ENCODE data around the gene XCR1. TPM values are rescaled to one million over a fixed set of nuclear protein-coding genes. Genes with fewer than 3 reads are reported as not detected.
"Not testable (repeated sequence)": the region's sequence is repeated elsewhere in the genome, so short reads cannot be mapped to it uniquely, and the experiment has no call there.

Gene XCR1
- total and polyA plus RNA-seq, 10 donors: 0.06 to 7.3 (median 1.5) TPM

GRCh38 chr3:46049093-46049492 lies 21.8 kb upstream of the XCR1 start:
- 82 to 91% (median 90%) methylated on average over 5 of the region's 5 CpGs for WGBS, 5 donors

DNA sequence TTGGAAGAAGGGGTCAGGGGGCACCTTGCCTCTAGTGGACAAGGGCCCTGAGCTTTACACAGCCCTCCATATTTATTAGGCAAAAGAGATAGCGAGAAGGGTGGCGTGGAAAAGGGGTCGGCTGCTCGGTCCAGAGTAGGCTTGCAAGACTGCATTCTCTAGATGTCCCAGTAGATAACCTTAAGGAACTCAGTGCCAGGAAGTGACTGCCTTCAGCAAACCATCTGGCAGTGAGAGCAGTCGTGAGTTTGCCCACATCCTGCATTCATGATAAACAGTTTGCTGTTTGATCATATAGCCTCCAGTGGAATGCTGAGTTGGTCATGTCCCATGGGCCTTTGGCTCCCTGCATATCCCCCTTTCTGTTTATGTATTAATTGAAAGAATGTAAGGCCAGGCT lies 18.9 kb upstream of the XCR1 start:
- WGBS, 5 donors: 57 to 73% (median 62%) methylated on average over 5 of the region's 5 CpGs
- intact Hi-C loops (cut with DNase I; ENCODE audit: low total_unique reads); H3K4me1 ChIP-seq; H3K9me3 ChIP-seq; DNase-seq; H3K4me3 ChIP-seq; H3K36me3 ChIP-seq; H3K27me3 ChIP-seq (replicated peaks in 1 of 7): not testable (repeated sequence)
- H3K27ac ChIP-seq: peak overlapping the region in 3 of 8 donors; percentile 8 to 56 (median 46)

More at GRCh38 chr3:46049093-46049492, 21.8 kb upstream of the XCR1 start:
- DNase-seq: no peak
- Histone ChIP-seq H3K27me3 (replicated peaks in 1 of 7) (no peaks in the 10 kb centered on the region), H3K9me3 (no peaks in the 10 kb centered on the region), H3K27ac (no peak overlapping the region), H3K36me3 (no peaks in the 10 kb centered on the region), H3K4me3 (no peak overlapping the region), H3K4me1 (peaks cover 0 to 6% (median 0%) of the 10 kb centered on the region in 6 donors)
- TF ChIP-seq POLR2A (IDR thresholded peaks at IDR 0.05) (no peak), POLR2AphosphoS5 (IDR thresholded peaks at IDR 0.05) (no peak)
- TF ChIP-seq, protein P1, sequence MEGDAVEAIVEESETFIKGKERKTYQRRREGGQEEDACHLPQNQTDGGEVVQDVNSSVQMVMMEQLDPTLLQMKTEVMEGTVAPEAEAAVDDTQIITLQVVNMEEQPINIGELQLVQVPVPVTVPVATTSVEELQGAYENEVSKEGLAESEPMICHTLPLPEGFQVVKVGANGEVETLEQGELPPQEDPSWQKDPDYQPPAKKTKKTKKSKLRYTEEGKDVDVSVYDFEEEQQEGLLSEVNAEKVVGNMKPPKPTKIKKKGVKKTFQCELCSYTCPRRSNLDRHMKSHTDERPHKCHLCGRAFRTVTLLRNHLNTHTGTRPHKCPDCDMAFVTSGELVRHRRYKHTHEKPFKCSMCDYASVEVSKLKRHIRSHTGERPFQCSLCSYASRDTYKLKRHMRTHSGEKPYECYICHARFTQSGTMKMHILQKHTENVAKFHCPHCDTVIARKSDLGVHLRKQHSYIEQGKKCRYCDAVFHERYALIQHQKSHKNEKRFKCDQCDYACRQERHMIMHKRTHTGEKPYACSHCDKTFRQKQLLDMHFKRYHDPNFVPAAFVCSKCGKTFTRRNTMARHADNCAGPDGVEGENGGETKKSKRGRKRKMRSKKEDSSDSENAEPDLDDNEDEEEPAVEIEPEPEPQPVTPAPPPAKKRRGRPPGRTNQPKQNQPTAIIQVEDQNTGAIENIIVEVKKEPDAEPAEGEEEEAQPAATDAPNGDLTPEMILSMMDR (IDR thresholded peaks at IDR 0.05 in 8 of 11, conservative IDR thresholded peaks at IDR 0.05 in 3 of 11): no peak
- intact Hi-C loops (cut with DNase I; ENCODE audit: low total_unique reads): no loop called here

- Histone ChIP-seq H3K4me3 (no peak overlapping the region), H3K9me3 (no peaks in the 10 kb centered on the region), H3K4me1 (no peaks in the 10 kb centered on the region), H3K27ac (no peak overlapping the region), H3K27me3 (replicated peaks in 1 of 7) (no peaks in the 10 kb centered on the region), H3K36me3 (no peaks in the 10 kb centered on the region)
- TF ChIP-seq, protein P1 (IDR thresholded peaks at IDR 0.05 in 8 of 11, conservative IDR thresholded peaks at IDR 0.05 in 3 of 11): no peak
- no peak for TF ChIP-seq POLR2A (IDR thresholded peaks at IDR 0.05)
- TF ChIP-seq POLR2AphosphoS5 (IDR thresholded peaks at IDR 0.05): no peak
- DNase-seq: no peak
- intact Hi-C loops (cut with DNase I; ENCODE audit: low total_unique reads): no loop called here
- WGBS, 5 donors: 95 to 100% (median 95%) methylated on average over 1 of the region's 1 CpG
These were observed 11.6 kb upstream of the XCR1 start for GRCh38 chr3:46038916-46039315.

DNA sequence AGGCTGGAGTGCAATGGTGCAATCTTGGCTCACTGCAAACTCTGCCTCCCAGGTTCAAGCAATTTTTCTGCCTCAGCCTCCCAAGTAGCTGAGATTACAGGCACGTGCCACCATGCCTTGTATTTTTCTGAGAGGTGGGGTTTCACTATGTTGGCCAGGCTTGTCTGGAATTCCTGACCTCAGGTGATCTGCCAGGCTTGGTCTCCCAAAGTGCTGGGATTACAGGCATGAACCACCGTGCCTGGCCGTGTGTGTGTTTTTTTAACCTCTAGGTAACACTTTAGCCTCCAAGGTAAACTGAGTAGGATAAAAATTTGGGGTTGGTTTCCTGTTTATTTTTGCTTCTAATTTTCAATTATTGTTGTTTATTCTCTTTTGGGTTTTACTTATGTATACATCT lies 10.8 kb upstream of the XCR1 start:
- H3K27ac ChIP-seq; DNase-seq; H3K4me1 ChIP-seq; intact Hi-C loops (cut with DNase I; ENCODE audit: low total_unique reads); H3K36me3 ChIP-seq; H3K27me3 ChIP-seq (replicated peaks in 1 of 7); H3K4me3 ChIP-seq; H3K9me3 ChIP-seq: not testable (repeated sequence)
- WGBS, 5 donors: 82 to 96% (median 88%) methylated on average over 3 of the region's 3 CpGs

DNA sequence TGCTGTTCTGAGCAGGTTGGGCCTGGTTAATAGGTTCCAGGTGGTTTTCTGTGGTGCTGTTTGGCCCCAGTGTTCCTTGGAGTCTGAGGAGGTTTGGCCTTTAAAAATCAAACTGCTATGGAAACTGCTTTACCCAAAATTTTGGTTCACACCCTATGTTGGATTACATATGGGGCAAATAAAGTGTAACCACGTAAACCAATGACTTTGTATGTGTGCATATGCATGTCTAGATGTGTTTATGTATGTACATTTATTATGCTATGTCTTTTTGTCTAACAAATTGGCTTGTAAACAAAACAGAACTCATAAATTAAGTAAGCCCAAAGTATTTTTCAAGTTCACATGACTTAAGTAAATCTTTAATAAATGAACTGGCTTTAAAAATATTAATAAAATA lies 8.9 kb upstream of the XCR1 start:
- H3K4me1 ChIP-seq: no peaks in the 10 kb centered on the region
- TF ChIP-seq POLR2A (IDR thresholded peaks at IDR 0.05) (no peak), POLR2AphosphoS5 (IDR thresholded peaks at IDR 0.05) (no peak)
- TF ChIP-seq, protein P1 (IDR thresholded peaks at IDR 0.05 in 8 of 11, conservative IDR thresholded peaks at IDR 0.05 in 3 of 11): no peak

More for the DNA sequence above, 8.9 kb upstream of the XCR1 start:
- no peak overlapping the region for H3K27ac ChIP-seq
- peaks cover 0 to 10% (median 8%) of the 10 kb centered on the region in 8 donors for H3K9me3 ChIP-seq
- no peak overlapping the region for H3K4me3 ChIP-seq
- no peak for DNase-seq
- H3K27me3 ChIP-seq (replicated peaks in 1 of 7): no peaks in the 10 kb centered on the region
- WGBS, 5 donors: 79 to 90% (median 83%) methylated on average over 1 of the region's 1 CpG
- intact Hi-C loops (cut with DNase I; ENCODE audit: low total_unique reads): no loop called here
- H3K36me3 ChIP-seq: no peaks in the 10 kb centered on the region
